ENCODE results near the gene SAE1. TPM values are rescaled to one million over a fixed set of nuclear protein-coding genes. Genes with fewer than 3 reads are reported as not detected.

SAE1 gene
- polyA plus RNA-seq, 3 donors, result 28.3 to 54.2 (median 46.5) TPM

GRCh38 chr19:47143322-47144073 is 12.9 kb downstream of the SAE1 start:
- Histone ChIP-seq H3K4me3 (replicated peaks in 1 of 3; ENCODE audit: low read depth in 2 of 3, low read length in 3 of 3) (no peak overlapping the region), H3K36me3 (replicated peaks in 1 of 2; ENCODE audit: control insufficient read depth in 1 of 2, insufficient read depth in 2 of 2, low read length in 2 of 2) (peaks cover 52 to 60% of the 10 kb centered on the region in 2 donors), H2AFZ (ENCODE audit: insufficient read depth, low read depth, low read length, poor library complexity, severe bottlenecking) (no peak overlapping the region), H3K27me3 (ENCODE audit: control insufficient read depth in 2 of 2, insufficient read depth in 2 of 2, low read length in 2 of 2) (no peaks in the 10 kb centered on the region), H3K9ac (ENCODE audit: insufficient read depth, low read length, poor library complexity, severe bottlenecking) (no peak overlapping the region), H3K9me3 (replicated peaks in 1 of 2; ENCODE audit: control insufficient read depth in 1 of 2, insufficient read depth in 1 of 2, low read length in 2 of 2) (no peaks in the 10 kb centered on the region), H4K20me1 (ENCODE audit: insufficient read depth, low read length) (peaks cover 3% of the 10 kb centered on the region), H3K4me2 (replicated peaks; ENCODE audit: extremely low read depth, low read length, poor library complexity, severe bottlenecking) (no peak overlapping the region), H3K4me1 (ENCODE audit: control insufficient read depth in 1 of 2, insufficient read depth in 2 of 2, low read length in 2 of 2) (no peaks in the 10 kb centered on the region), H3K79me2 (ENCODE audit: insufficient read depth, low read length) (peaks cover 57% of the 10 kb centered on the region), H3K27ac (ENCODE audit: low read depth in 1 of 2, low read length in 2 of 2) (no peak overlapping the region)
- H3K36me3 Mint-ChIP-seq, result peaks cover 52 to 82% of the 10 kb centered on the region in 2 donors
- intact Hi-C loops (cut with micrococcal nuclease), result loop anchor here in 1 of 2 donors (10.0 kb wide), 1 partner anchor 61 kb away; no protein-coding TSS in a partner anchor
- peaks cover 6% of the 10 kb centered on the region for H3K4me1 Mint-ChIP-seq
- peak overlapping the region in 2 of 7 donors; percentile 12 to 27 for H3K27ac Mint-ChIP-seq
- peaks cover 0 to 2% (median 0%) of the 10 kb centered on the region in 7 donors for H3K9me3 Mint-ChIP-seq
- no peak for TF ChIP-seq CTCF (IDR thresholded peaks at IDR 0.05)
- WGBS (ENCODE audit: insufficient coverage), result 97% methylated on average over 11 of the region's 11 CpGs
- H3K27me3 Mint-ChIP-seq (ENCODE audit: low read depth in 3 of 3), result peaks cover 0 to 1% (median 1%) of the 10 kb centered on the region in 3 donors
- no peak overlapping the region for H3K4me3 Mint-ChIP-seq
- DNase-seq, result no peak

GRCh38 chr19:47144630-47145029 is 14.0 kb downstream of the SAE1 start:
- Mint-ChIP-seq H3K9me3 (peaks cover 0 to 2% (median 0%) of the 10 kb centered on the region in 7 donors), H3K4me3 (no peak overlapping the region), H3K4me1 (peaks cover 4% of the 10 kb centered on the region), H3K27ac (peak overlapping the region in 2 of 7 donors; percentile 24 to 32), H3K36me3 (peaks cover 49 to 79% of the 10 kb centered on the region in 2 donors), H3K27me3 (ENCODE audit: low read depth in 3 of 3) (peaks cover 0 to 1% (median 1%) of the 10 kb centered on the region in 3 donors)
- TF ChIP-seq CTCF (IDR thresholded peaks at IDR 0.05), result no peak
- WGBS (ENCODE audit: insufficient coverage), result 98% methylated on average over 9 of the region's 13 CpGs
- Histone ChIP-seq H3K4me2 (replicated peaks; ENCODE audit: extremely low read depth, low read length, poor library complexity, severe bottlenecking) (no peak overlapping the region), H3K4me1 (ENCODE audit: control insufficient read depth in 1 of 2, insufficient read depth in 2 of 2, low read length in 2 of 2) (no peaks in the 10 kb centered on the region), H3K36me3 (replicated peaks in 1 of 2; ENCODE audit: control insufficient read depth in 1 of 2, insufficient read depth in 2 of 2, low read length in 2 of 2) (peaks cover 56 to 65% of the 10 kb centered on the region in 2 donors), H3K9ac (ENCODE audit: insufficient read depth, low read length, poor library complexity, severe bottlenecking) (no peak overlapping the region), H3K27ac (ENCODE audit: low read depth in 1 of 2, low read length in 2 of 2) (no peak overlapping the region), H2AFZ (ENCODE audit: insufficient read depth, low read depth, low read length, poor library complexity, severe bottlenecking) (no peak overlapping the region), H3K79me2 (ENCODE audit: insufficient read depth, low read length) (peaks cover 46% of the 10 kb centered on the region), H3K27me3 (ENCODE audit: control insufficient read depth in 2 of 2, insufficient read depth in 2 of 2, low read length in 2 of 2) (no peaks in the 10 kb centered on the region), H4K20me1 (ENCODE audit: insufficient read depth, low read length) (peaks cover 3% of the 10 kb centered on the region), H3K9me3 (replicated peaks in 1 of 2; ENCODE audit: control insufficient read depth in 1 of 2, insufficient read depth in 1 of 2, low read length in 2 of 2) (no peaks in the 10 kb centered on the region), H3K4me3 (replicated peaks in 1 of 3; ENCODE audit: low read depth in 2 of 3, low read length in 3 of 3) (no peak overlapping the region)
- intact Hi-C loops (cut with micrococcal nuclease), result loop anchor here in 1 of 2 donors (10.0 kb wide), 1 partner anchor 60 kb away; no protein-coding TSS in a partner anchor
- no peak for DNase-seq
